HG02623 (cell line): ENCODE measurements around the gene RCVRN.
"Not testable (repeated sequence)": the region's sequence is repeated elsewhere in the genome, so short reads cannot be mapped to it uniquely, and the experiment has no call there.

Experiments used
- ATAC-seq: cut with Tn5 transposase; IDR thresholded peaks from one replicate; pipeline ENCODE4 v1.9.1; 2021; ENCODE audit warnings: moderate library complexity; ENCODE audit not compliant: unreplicated experiment

RCVRN gene

DNA sequence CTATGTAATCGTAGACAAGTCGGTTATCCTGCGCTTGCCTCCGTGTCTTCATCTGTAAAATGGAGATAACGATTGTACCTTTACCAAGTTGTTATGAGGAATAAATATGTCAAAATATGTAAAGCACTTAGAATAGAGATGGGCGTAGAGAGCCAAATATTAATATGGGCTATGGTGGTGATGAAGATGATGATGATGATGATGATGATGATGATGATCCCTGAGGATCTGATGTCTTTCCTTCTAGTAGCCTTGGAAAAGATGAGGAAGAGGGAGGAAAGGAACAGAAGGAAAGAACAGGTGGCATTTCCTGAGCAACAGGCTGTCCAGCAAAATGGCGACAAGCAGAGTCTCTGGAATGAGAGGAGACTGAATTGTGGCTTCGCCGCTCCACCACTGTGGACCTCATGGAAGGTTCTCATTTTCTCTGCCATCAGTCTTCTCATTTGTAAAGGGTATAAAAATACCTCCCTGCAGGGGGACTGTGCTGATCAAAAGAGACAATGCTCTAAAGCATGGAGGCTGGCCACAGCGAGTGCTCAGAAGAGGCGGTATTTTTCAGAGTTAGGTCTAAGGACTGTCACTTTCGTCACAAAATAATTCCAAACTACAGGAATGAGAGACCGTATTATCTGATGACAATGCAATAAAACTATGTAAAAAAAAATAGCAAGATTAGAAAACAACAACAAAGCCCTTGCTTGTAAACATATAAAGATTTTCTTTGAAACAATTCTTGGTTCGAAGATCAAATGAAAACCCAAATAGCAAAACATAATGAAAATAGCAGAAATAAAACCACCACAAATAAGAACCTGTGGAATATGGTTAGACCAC lies 17.2 kb upstream of the RCVRN start:
- no peak for ATAC-seq

GRCh38 chr17:9921216-9921615 lies 16.1 kb upstream of the RCVRN start:
- ATAC-seq: not testable (repeated sequence)

GRCh38 chr17:9918804-9919352 lies 13.8 kb upstream of the RCVRN start:
- no peak for ATAC-seq

- no peak for ATAC-seq
These were observed 13.3 kb upstream of the RCVRN start for GRCh38 chr17:9918352-9918751.

- no peak for ATAC-seq
These were observed 12.7 kb upstream of the RCVRN start for GRCh38 chr17:9917801-9918200.

DNA sequence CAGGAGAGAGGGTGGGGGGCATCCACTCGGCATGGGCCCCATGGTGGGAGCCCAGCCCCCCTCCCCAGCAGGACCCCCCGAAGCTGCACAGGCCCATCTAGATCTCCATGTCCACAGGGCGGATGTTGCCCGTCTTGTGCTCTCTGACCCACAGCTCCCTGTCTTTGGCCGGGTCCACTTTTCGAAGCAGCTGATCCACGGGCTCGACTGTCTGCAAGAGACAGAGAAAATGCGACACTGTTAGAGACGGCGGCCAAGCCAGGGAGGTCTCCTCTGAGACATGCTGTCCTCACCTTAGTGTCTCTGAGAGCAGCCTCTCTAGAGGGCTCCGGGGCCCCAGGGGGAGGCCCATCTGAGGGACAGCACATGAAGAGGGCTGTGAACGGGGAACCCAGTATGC lies 12.1 kb upstream of the RCVRN start:
- ATAC-seq: no peak

GRCh38 chr17:9916108-9916507 lies 11.0 kb upstream of the RCVRN start:
- no peak for ATAC-seq

- no peak for ATAC-seq
These were observed 8.4 kb upstream of the RCVRN start for GRCh38 chr17:9913476-9913875.

GRCh38 chr17:9912121-9913099 lies 7.3 kb upstream of the RCVRN start:
- ATAC-seq: no peak

GRCh38 chr17:9911089-9911488 lies 6.0 kb upstream of the RCVRN start:
- ATAC-seq: no peak

- no peak for ATAC-seq
These were observed 3.6 kb upstream of the RCVRN start for GRCh38 chr17:9908649-9909042.

GRCh38 chr17:9907883-9908648 lies 3.0 kb upstream of the RCVRN start:
- ATAC-seq: no peak

- no peak for ATAC-seq
These were observed 2.1 kb upstream of the RCVRN start for GRCh38 chr17:9907131-9907530.

DNA sequence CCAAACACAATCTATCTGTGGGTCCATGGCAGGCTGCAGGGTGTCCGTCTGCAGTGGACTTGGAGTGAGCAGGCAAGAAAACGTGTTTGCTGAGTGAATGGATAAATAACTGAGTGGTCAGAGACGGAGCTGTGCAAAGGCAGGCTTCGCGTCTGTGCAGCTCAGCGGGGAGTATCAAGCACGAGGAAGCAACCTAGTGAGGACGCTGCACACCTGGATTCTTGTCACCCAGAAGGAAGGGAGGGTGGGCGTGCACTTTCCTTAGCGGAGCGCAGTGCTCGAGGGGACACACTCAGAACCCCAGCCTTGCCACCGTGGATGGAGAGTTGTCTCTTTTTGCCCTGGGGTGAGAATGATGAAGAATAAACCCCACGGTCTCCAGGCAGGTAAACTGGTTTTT lies 1.5 kb upstream of the RCVRN start:
- no peak for ATAC-seq

GRCh38 chr17:9905902-9906301 lies 831 bp upstream of the RCVRN start:
- ATAC-seq: peak; percentile 45

- ATAC-seq: no peak
These were observed 594 bp downstream of the RCVRN start for GRCh38 chr17:9904277-9905077.

- ATAC-seq: no peak
These were observed 3.0 kb downstream of the RCVRN start for GRCh38 chr17:9902120-9902519.

- ATAC-seq: no peak
These were observed 4.3 kb downstream of the RCVRN start for GRCh38 chr17:9900784-9901183.

DNA sequence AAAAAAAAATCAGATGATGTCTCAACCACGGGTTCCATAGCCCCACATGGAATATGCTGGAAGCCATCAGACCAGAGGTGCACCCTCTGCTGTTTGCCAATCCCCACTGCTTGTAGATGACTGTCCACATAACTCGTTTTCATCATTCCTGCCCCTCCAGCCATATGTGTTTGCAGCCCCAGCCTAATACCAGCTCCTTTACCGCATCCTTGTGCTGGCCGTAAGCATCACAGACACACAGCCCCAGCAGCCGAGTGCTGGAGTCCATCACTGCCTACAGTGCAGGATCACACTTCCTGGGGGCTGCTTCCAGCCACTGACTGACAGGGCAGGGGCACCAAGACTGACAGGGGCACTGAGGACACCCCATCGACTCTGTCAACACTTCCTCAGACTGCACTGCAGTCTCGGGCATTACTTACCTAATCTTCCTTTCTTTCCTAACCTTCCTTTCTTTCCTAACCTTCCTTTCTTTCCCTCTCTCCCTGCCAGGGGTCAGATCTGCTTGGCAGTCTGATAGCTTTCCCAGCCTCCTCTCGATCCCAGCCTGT lies 5.0 kb downstream of the RCVRN start:
- no peak for ATAC-seq
